Measurements from ENCODE around the gene ABCC2.

- TF ChIP-seq ZNF274 (IDR thresholded peaks at IDR 0.05; ENCODE audit: low read depth, low read length) (no peak), SUZ12 (IDR thresholded peaks at IDR 0.05; ENCODE audit: extremely low read depth, insufficient read depth, insufficient read length) (no peak), YY1 (IDR thresholded peaks at IDR 0.05; ENCODE audit: insufficient read depth, insufficient read length) (no peak)
Measured at GRCh38 chr10:99850021-99850766, 67.8 kb downstream of the ABCC2 start.

All from NT2/D1 (cell line).